NCI-H2227 (cell line): ENCODE data around the gene AKAP14.
"Not testable (repeated sequence)": the region's sequence is repeated elsewhere in the genome, so short reads cannot be mapped to it uniquely, and the experiment has no call there.

Experiments
- DNase-seq: peaks from one replicate; lab custom pipeline; 2025; ENCODE audit not compliant: unreplicated experiment; lab: John Stamatoyannopoulos, UW

AKAP14 gene

GRCh38 chrX:119919835-119920585 lies 24.3 kb downstream of the AKAP14 start:
- DNase-seq: no peak

DNA sequence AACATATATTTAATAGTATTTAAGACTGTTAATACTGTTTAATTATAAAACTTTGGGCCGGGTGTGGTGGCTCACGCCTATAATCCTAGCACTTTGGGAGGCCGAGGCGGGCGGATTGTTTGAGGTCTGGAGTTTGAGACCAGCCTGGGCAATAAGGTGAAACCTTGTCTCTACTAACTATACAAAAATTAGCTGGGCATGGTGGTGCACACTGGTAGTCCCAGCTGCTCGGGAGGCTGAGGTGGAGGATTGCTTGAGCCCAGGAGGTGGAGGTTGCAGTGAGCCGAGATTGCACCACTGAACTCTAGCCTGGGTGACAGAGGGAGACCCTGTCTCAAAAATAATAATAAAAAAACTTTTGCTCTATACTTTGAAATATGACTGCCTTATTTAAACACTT lies 26.7 kb downstream of the AKAP14 start:
- not testable (repeated sequence) for DNase-seq

GRCh38 chrX:119935215-119935874 lies 39.7 kb downstream of the AKAP14 start:
- no peak for DNase-seq

DNA sequence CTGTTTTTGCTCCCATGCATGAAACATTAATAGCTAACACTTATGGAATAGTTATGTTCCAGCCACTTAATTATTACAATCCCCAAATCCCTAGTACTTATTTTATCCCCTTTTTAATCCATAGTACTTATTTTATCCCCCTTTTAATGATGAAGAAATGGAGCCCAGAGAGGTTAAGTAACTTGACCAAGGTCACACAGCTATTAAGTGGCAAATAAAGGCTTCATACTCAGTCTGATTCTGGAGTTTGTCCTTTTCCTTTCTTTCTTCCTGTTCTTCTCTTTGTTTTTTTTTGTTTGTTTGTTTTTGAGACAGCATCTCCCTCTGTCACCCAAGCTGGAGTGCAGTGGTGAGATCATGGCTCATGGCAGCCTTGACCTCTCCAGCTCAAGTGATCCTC lies 45.6 kb downstream of the AKAP14 start:
- DNase-seq: no peak

DNA sequence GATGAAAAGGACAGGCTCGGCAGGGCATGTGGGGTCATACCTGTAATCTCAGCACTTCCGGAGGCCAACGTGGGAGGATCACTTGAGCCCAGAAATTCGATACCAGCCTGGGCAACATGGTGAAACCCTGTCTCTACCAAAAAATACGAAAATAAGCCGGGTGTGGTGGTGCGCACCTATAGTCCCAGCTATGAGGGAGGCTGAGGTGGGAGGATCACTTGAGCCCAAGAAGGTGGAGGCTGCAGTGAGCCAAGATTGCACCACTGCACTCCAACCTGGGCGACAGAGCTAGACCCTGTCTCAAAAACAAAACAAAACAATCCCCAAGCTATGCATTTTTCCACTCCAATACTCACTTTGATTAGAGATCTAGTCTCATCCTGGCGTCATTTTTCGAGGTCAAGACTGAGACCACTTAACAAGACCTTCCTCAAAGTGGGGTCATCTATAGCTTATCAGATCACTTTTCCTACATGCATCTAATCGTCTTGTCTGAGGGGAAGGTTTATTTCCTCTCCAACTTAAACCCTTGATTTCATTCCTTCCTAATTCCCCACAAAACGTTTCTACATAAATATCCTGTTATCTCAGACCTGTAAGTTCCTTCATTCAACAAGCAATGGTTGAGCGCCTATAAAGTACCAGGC lies 46.6 kb downstream of the AKAP14 start:
- DNase-seq: no peak

DNA sequence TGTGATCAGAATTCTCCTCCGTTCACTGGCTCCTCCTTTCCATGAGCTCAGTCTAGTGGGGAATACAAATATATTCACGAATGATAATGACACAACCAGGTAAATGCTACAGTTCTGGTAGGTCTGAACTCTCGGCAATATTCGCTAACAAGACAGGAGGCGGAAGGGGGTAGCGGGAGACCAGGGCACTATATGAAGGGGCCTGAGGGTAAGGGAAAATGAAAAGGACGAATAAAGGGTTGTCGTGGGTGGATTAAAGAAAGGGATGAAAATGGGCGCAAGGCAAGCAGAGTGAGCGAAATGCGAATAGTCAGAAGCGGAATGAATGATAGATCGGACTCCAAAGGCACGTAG lies 47.1 kb downstream of the AKAP14 start:
- no peak for DNase-seq

DNA sequence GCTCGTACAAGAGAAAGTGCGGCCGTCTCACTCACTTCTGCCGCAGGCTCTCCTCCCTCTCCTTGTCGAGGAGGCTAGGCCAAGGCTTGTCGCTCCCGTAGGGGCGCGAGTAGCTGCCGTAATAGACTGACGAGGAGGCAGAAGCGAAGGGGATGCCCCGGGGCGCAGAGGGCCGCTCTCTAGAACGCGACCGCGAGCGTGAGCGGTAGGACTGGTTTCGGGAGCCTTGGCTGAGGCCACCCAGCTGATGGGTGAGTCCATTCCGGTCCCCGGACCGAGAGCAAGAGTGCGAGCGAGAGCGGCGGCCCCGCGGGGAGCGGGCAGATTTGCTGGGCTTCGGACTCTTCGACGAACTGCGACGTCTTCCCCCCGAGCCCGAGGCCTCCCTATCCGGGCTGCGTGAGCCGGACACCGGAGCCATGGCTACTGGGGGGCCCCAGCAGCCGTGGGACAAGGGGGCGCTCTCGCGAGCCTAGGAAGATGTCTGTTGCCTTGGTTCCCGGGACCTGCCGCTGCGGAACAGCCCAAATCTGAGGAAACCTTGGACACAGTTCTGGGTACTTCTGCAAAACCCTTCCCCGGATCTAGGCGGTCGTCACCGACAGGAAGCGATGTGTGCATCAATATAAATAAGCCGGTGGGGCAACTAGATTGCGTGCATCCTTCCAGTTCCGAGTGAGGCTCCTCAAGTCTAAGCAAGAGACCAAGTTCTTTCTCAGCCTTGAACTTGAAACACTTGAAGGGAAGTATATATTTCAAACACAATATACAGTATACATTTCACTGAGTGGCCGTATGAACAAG lies 47.7 kb downstream of the AKAP14 start, which contains the start of gene NKAP:
Gene NKAP (minus strand): TSS at position 567 of the 804 bp plus-strand sequence. CDS start 146 bp downstream, at position 421.
- DNase-seq: peak; percentile 96

DNA sequence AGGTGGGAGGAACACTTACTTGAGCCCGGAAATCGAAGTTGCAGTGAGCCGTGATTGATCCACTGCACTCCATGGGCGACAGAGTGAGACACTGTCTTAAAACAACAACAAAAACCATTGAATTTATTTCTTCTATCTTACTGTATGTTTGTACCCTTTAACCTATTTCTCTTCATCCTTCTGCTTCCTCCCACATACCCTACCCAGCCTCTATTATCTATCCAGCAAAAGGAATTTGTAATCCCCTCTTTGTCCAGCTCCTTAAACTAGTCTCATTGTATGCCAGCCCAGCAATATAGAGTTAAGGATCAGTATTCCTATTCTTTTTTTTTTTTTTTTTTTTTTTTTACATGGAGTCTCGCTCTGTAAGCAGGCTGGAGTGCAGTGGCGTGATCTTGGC lies 49.8 kb downstream of the AKAP14 start:
- no peak for DNase-seq

DNA sequence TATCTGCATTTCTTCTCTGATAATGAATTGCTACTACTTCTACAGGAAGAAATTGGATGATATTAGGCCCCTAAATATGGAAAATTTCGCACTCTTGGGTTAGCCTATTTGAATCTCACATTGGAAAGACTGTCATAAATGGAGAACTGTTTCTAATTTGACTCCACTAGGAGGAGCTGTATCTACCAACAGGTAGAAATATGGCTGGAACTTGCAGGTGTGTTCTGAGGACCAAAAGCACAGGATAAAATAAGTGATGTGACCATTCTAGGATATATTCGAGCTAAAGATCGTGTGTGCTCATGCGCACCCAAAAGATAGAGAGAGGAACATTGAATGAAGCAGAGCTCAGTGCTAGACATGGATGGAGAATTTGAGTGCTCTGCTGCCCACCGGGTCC lies 52.7 kb downstream of the AKAP14 start:
- DNase-seq: peak; percentile 7

- DNase-seq: no peak
These were observed 58.7 kb downstream of the AKAP14 start for GRCh38 chrX:119954374-119954773.

DNA sequence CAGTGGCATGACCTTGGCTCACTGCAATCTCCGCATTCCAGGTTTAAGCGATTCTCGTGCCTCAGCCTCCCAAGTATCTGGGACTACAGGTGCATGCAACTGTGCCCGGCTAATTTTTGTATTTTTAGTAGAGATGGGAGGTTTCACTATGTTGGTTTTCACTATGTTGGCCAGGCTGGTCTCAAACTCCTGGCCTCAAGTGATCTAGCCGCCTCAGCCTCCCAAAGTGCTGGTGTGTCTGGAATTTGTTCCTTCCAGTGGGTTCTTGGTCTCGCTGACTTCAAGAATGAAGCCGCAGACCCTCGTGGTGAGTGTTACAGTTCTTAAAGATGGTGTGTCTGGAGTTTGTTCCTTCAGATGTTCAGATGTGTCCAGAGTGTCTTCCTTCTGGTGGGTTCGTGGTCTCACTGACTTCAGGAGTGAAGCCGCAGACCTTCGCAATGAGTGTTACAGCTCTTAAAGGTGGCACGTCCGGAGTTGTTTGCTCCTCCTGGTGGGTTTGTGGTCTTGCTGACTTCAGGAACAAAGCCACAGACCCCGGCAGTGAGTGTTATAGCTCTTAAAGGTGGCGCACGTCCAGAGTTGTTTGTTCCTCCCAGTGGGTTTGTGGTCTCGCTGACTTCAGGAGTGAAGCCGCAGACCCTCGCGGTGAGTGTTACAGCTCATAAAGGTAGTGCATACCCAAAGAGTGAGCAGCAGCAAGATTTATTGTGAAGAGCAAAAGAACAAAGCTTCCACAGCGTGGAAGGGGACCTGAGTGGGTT lies 60.3 kb downstream of the AKAP14 start:
- not testable (repeated sequence) for DNase-seq

DNA sequence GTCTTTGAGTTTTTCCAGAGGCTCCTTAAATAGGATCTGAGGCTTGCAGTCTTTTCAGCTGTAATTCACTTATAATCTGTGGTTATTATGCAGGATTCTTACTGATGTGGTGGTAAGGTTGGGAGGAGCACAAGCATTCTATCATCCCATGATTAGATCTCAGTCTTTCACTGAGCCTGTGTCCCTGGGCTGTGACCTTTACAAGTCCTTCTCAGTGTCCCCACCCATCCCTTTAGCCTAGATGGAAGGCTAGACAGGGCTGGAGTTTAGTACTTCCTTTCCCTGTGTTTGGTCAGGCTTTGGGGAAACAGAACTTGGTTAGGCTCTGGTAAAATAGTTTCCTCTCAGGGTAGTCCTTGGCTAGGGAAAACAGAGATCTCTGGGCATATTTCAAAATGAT lies 64.9 kb downstream of the AKAP14 start:
- DNase-seq: no peak

GRCh38 chrX:119966837-119967236 lies 71.1 kb downstream of the AKAP14 start:
- DNase-seq: not testable (repeated sequence)
